Measurements from ENCODE around the gene CTNNA3.

The CTNNA3 gene

GRCh38 chr10:66717231-66717981 lies 978.6 kb downstream of the CTNNA3 start:
- H3K4me1 ChIP-seq (ENCODE audit: control insufficient read depth in 1 of 2, insufficient read depth in 2 of 2, low read length in 2 of 2), result peaks cover 0 to 7% of the 10 kb centered on the region in 2 donors
- H3K27me3 ChIP-seq (ENCODE audit: control insufficient read depth in 1 of 2, insufficient read depth in 2 of 2, low read length in 2 of 2), result no peaks in the 10 kb centered on the region
- no peak overlapping the region for H3K27ac ChIP-seq (ENCODE audit: low read depth, low read length)
- H3K9me3 ChIP-seq (ENCODE audit: control insufficient read depth in 1 of 2, low read length in 2 of 2), result no peaks in the 10 kb centered on the region
- no peak overlapping the region for H3K9ac ChIP-seq (ENCODE audit: low read depth in 1 of 2, low read length in 2 of 2)
- no peaks in the 10 kb centered on the region for H3K36me3 ChIP-seq (ENCODE audit: control insufficient read depth in 1 of 2, insufficient read depth in 2 of 2, low read length in 2 of 2)
- no peak overlapping the region for H3K4me3 ChIP-seq (ENCODE audit: low read depth in 1 of 2, low read length in 2 of 2)

DNA sequence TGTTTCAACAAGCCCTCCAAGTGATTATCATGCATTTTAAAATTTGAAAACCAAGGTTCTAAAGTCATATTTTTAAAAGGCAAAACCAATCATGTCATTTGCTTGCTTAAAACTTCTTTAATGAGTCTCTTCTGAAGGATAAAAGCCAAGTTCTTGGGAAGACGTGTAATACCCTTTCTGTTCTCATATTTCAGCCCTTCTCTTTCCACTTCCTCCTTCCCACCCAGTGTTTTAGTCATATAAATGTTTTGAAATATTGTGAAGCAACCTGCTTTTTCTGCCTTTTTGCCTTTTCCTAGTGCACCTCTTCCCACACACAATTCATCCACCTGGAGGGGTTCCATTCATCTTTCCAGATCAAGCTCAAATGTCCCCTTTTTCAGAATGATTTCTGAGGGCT lies 981.3 kb downstream of the CTNNA3 start:
- no peaks in the 10 kb centered on the region for H3K9me3 ChIP-seq (ENCODE audit: control insufficient read depth in 1 of 2, low read length in 2 of 2)

GRCh38 chr10:66713387-66713786 lies 982.6 kb downstream of the CTNNA3 start:
- Histone ChIP-seq H3K36me3 (ENCODE audit: control insufficient read depth in 1 of 2, insufficient read depth in 2 of 2, low read length in 2 of 2) (no peaks in the 10 kb centered on the region), H3K4me1 (ENCODE audit: control insufficient read depth in 1 of 2, insufficient read depth in 2 of 2, low read length in 2 of 2) (peaks cover 0 to 7% of the 10 kb centered on the region in 2 donors), H3K27me3 (ENCODE audit: control insufficient read depth in 1 of 2, insufficient read depth in 2 of 2, low read length in 2 of 2) (no peaks in the 10 kb centered on the region), H3K9ac (ENCODE audit: low read depth in 1 of 2, low read length in 2 of 2) (no peak overlapping the region), H3K9me3 (ENCODE audit: control insufficient read depth in 1 of 2, low read length in 2 of 2) (no peaks in the 10 kb centered on the region), H3K27ac (ENCODE audit: low read depth, low read length) (no peak overlapping the region), H3K4me3 (ENCODE audit: low read depth in 1 of 2, low read length in 2 of 2) (no peak overlapping the region)

More for the DNA sequence above, 981.3 kb downstream of the CTNNA3 start:
- H3K27ac ChIP-seq (ENCODE audit: low read depth, low read length), result no peak overlapping the region
- H3K9ac ChIP-seq (ENCODE audit: low read depth in 1 of 2, low read length in 2 of 2), result no peak overlapping the region
- H3K27me3 ChIP-seq (ENCODE audit: control insufficient read depth in 1 of 2, insufficient read depth in 2 of 2, low read length in 2 of 2), result no peaks in the 10 kb centered on the region
- H3K4me1 ChIP-seq (ENCODE audit: control insufficient read depth in 1 of 2, insufficient read depth in 2 of 2, low read length in 2 of 2), result peaks cover 0 to 7% of the 10 kb centered on the region in 2 donors
- H3K36me3 ChIP-seq (ENCODE audit: control insufficient read depth in 1 of 2, insufficient read depth in 2 of 2, low read length in 2 of 2), result no peaks in the 10 kb centered on the region
- H3K4me3 ChIP-seq (ENCODE audit: low read depth in 1 of 2, low read length in 2 of 2), result no peak overlapping the region

GRCh38 chr10:66698069-66698468 lies 997.9 kb downstream of the CTNNA3 start:
- Histone ChIP-seq H3K9ac (ENCODE audit: low read depth in 1 of 2, low read length in 2 of 2) (no peak overlapping the region), H3K27me3 (ENCODE audit: control insufficient read depth in 1 of 2, insufficient read depth in 2 of 2, low read length in 2 of 2) (no peaks in the 10 kb centered on the region), H3K36me3 (ENCODE audit: control insufficient read depth in 1 of 2, insufficient read depth in 2 of 2, low read length in 2 of 2) (no peaks in the 10 kb centered on the region), H3K4me3 (ENCODE audit: low read depth in 1 of 2, low read length in 2 of 2) (no peak overlapping the region), H3K4me1 (ENCODE audit: control insufficient read depth in 1 of 2, insufficient read depth in 2 of 2, low read length in 2 of 2) (no peaks in the 10 kb centered on the region), H3K9me3 (ENCODE audit: control insufficient read depth in 1 of 2, low read length in 2 of 2) (no peaks in the 10 kb centered on the region), H3K27ac (ENCODE audit: low read depth, low read length) (no peak overlapping the region)

GRCh38 chr10:66695046-66695445 lies 1000.9 kb downstream of the CTNNA3 start:
- H3K9ac ChIP-seq (ENCODE audit: low read depth in 1 of 2, low read length in 2 of 2), result no peak overlapping the region
- no peaks in the 10 kb centered on the region for H3K36me3 ChIP-seq (ENCODE audit: control insufficient read depth in 1 of 2, insufficient read depth in 2 of 2, low read length in 2 of 2)
- H3K4me1 ChIP-seq (ENCODE audit: control insufficient read depth in 1 of 2, insufficient read depth in 2 of 2, low read length in 2 of 2), result no peaks in the 10 kb centered on the region
- no peak overlapping the region for H3K4me3 ChIP-seq (ENCODE audit: low read depth in 1 of 2, low read length in 2 of 2)
- no peaks in the 10 kb centered on the region for H3K9me3 ChIP-seq (ENCODE audit: control insufficient read depth in 1 of 2, low read length in 2 of 2)
- H3K27ac ChIP-seq (ENCODE audit: low read depth, low read length), result no peak overlapping the region
- H3K27me3 ChIP-seq (ENCODE audit: control insufficient read depth in 1 of 2, insufficient read depth in 2 of 2, low read length in 2 of 2), result no peaks in the 10 kb centered on the region

DNA sequence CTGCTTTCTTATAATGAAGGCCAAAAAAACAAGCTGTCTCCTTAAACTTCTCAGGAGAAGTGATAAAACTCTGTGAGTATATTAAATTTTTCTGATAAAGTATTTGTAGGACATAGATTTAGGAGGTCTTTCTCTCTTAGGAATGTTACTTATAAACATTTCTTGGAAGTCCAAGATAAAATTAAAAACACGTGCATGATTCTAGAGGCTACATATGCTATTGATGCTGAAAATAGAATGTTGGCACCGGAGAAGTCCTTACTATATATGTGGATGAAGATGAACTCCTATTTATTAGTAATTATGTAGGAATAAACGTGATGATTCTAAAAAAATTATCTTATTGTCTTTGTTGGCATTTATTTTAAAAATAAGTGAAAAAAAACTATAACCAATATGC lies 1011.4 kb downstream of the CTNNA3 start:
- Histone ChIP-seq H3K36me3 (ENCODE audit: control insufficient read depth in 1 of 2, insufficient read depth in 2 of 2, low read length in 2 of 2) (no peaks in the 10 kb centered on the region), H3K4me3 (ENCODE audit: low read depth in 1 of 2, low read length in 2 of 2) (no peak overlapping the region), H3K27ac (ENCODE audit: low read depth, low read length) (no peak overlapping the region), H3K9me3 (ENCODE audit: control insufficient read depth in 1 of 2, low read length in 2 of 2) (no peaks in the 10 kb centered on the region), H3K27me3 (ENCODE audit: control insufficient read depth in 1 of 2, insufficient read depth in 2 of 2, low read length in 2 of 2) (no peaks in the 10 kb centered on the region), H3K4me1 (ENCODE audit: control insufficient read depth in 1 of 2, insufficient read depth in 2 of 2, low read length in 2 of 2) (no peaks in the 10 kb centered on the region), H3K9ac (ENCODE audit: low read depth in 1 of 2, low read length in 2 of 2) (no peak overlapping the region)

- Histone ChIP-seq H3K4me1 (ENCODE audit: control insufficient read depth in 1 of 2, insufficient read depth in 2 of 2, low read length in 2 of 2) (no peaks in the 10 kb centered on the region), H3K9me3 (ENCODE audit: control insufficient read depth in 1 of 2, low read length in 2 of 2) (no peaks in the 10 kb centered on the region), H3K27me3 (ENCODE audit: control insufficient read depth in 1 of 2, insufficient read depth in 2 of 2, low read length in 2 of 2) (no peaks in the 10 kb centered on the region), H3K27ac (ENCODE audit: low read depth, low read length) (no peak overlapping the region), H3K9ac (ENCODE audit: low read depth in 1 of 2, low read length in 2 of 2) (no peak overlapping the region), H3K4me3 (ENCODE audit: low read depth in 1 of 2, low read length in 2 of 2) (no peak overlapping the region), H3K36me3 (ENCODE audit: control insufficient read depth in 1 of 2, insufficient read depth in 2 of 2, low read length in 2 of 2) (no peaks in the 10 kb centered on the region)
These were observed 1015.1 kb downstream of the CTNNA3 start for GRCh38 chr10:66680886-66681285.

GRCh38 chr10:66678521-66678920 lies 1017.5 kb downstream of the CTNNA3 start:
- no peaks in the 10 kb centered on the region for H3K27me3 ChIP-seq (ENCODE audit: control insufficient read depth in 1 of 2, insufficient read depth in 2 of 2, low read length in 2 of 2)
- H3K27ac ChIP-seq (ENCODE audit: low read depth, low read length), result no peak overlapping the region
- H3K4me3 ChIP-seq (ENCODE audit: low read depth in 1 of 2, low read length in 2 of 2), result no peak overlapping the region
- no peaks in the 10 kb centered on the region for H3K9me3 ChIP-seq (ENCODE audit: control insufficient read depth in 1 of 2, low read length in 2 of 2)
- no peaks in the 10 kb centered on the region for H3K4me1 ChIP-seq (ENCODE audit: control insufficient read depth in 1 of 2, insufficient read depth in 2 of 2, low read length in 2 of 2)
- H3K36me3 ChIP-seq (ENCODE audit: control insufficient read depth in 1 of 2, insufficient read depth in 2 of 2, low read length in 2 of 2), result no peaks in the 10 kb centered on the region
- no peak overlapping the region for H3K9ac ChIP-seq (ENCODE audit: low read depth in 1 of 2, low read length in 2 of 2)

DNA sequence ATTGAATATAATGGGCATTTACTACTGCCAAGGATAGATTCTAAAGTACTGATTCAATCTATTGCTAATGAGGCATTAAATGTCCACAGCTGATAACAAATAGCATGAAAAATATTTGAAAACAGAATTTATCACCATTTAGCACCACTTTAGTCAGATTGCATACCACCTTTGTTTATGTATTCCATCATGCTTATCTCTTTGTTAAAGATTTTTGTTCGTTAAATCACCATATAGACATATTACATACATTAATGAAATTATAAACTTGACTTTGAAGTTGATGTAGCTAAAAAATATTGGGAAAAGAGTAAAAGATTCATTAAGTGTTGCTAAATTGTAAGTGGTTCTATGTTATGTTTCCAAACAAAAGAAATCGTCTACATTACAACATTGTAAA lies 1022.9 kb downstream of the CTNNA3 start:
- Histone ChIP-seq H3K9me3 (ENCODE audit: control insufficient read depth in 1 of 2, low read length in 2 of 2) (no peaks in the 10 kb centered on the region), H3K9ac (ENCODE audit: low read depth in 1 of 2, low read length in 2 of 2) (no peak overlapping the region), H3K4me3 (ENCODE audit: low read depth in 1 of 2, low read length in 2 of 2) (no peak overlapping the region), H3K36me3 (ENCODE audit: control insufficient read depth in 1 of 2, insufficient read depth in 2 of 2, low read length in 2 of 2) (no peaks in the 10 kb centered on the region), H3K27ac (ENCODE audit: low read depth, low read length) (no peak overlapping the region), H3K27me3 (ENCODE audit: control insufficient read depth in 1 of 2, insufficient read depth in 2 of 2, low read length in 2 of 2) (no peaks in the 10 kb centered on the region), H3K4me1 (ENCODE audit: control insufficient read depth in 1 of 2, insufficient read depth in 2 of 2, low read length in 2 of 2) (no peaks in the 10 kb centered on the region)

GRCh38 chr10:66671562-66671961 lies 1024.4 kb downstream of the CTNNA3 start:
- Histone ChIP-seq H3K4me1 (ENCODE audit: control insufficient read depth in 1 of 2, insufficient read depth in 2 of 2, low read length in 2 of 2) (no peaks in the 10 kb centered on the region), H3K4me3 (ENCODE audit: low read depth in 1 of 2, low read length in 2 of 2) (no peak overlapping the region), H3K27ac (ENCODE audit: low read depth, low read length) (no peak overlapping the region), H3K9ac (ENCODE audit: low read depth in 1 of 2, low read length in 2 of 2) (no peak overlapping the region), H3K27me3 (ENCODE audit: control insufficient read depth in 1 of 2, insufficient read depth in 2 of 2, low read length in 2 of 2) (no peaks in the 10 kb centered on the region), H3K9me3 (ENCODE audit: control insufficient read depth in 1 of 2, low read length in 2 of 2) (no peaks in the 10 kb centered on the region), H3K36me3 (ENCODE audit: control insufficient read depth in 1 of 2, insufficient read depth in 2 of 2, low read length in 2 of 2) (no peaks in the 10 kb centered on the region)

All from duodenal mucosa (tissue), 2 donors.